Gastrocnemius medialis (tissue), 4 donors: Measurements from ENCODE around the gene KIF5A. TPM values are rescaled to one million over a fixed set of nuclear protein-coding genes. Genes with fewer than 3 reads are reported as not detected.

Experiments used
- ATAC-seq, 2 donors: fragments of 150-250 bp; one replicate each; pipeline ENCODE4 v1.9.1; 2016
- DNase-seq, 2 donors: peaks; one replicate each; pipeline ENCODE4 v3.0.0-alpha.2; 2019
- H3K27ac ChIP-seq, 4 donors: fragments of 200-600 bp; sonication (generic); 1 replicate in 1 of 4; 2 replicates in 3 of 4; pipeline ENCODE4 v1.5.1; 2016 to 2018; ENCODE audit warnings: mild to moderate bottlenecking in 2 of 4, moderate library complexity in 1 of 4
- H3K27me3 ChIP-seq, 3 donors: fragments of 200-600 bp; sonication (generic) in 2 of 3; 1 replicate in 1 of 3; 2 replicates in 2 of 3; pipeline versions ENCODE4 v1.5.1 to v1.6.0; 2016 to 2019; ENCODE audit warnings: mild to moderate bottlenecking in 1 of 3, moderate library complexity in 1 of 3
- H3K36me3 ChIP-seq, 2 donors: fragments of 200-600 bp; sonication (generic) in 1 of 2; one replicate each; pipeline ENCODE4 v1.5.1; 2017 to 2018
- H3K4me1 ChIP-seq, 2 donors: fragments of 200-600 bp; sonication (generic) in 1 of 2; one replicate each; pipeline ENCODE4 v1.5.1; 2016 to 2017; ENCODE audit warnings: mild to moderate bottlenecking in 2 of 2
- H3K4me3 ChIP-seq, 4 donors: fragments of 200-600 bp; sonication (generic) in 3 of 4; 1 replicate in 1 of 4; 2 replicates in 3 of 4; pipeline ENCODE4 v1.5.1; 2016 to 2019; ENCODE audit warnings: mild to moderate bottlenecking in 2 of 4
- H3K9me3 ChIP-seq, 3 donors: fragments of 200-600 bp; sonication (generic) in 2 of 3; 1 replicate in 1 of 3; 2 replicates in 2 of 3; pipeline ENCODE4 v1.5.1; 2016 to 2019
- POLR2A ChIP-seq, 2 donors: fragments of 450-650 bp; IDR thresholded peaks; one replicate each; pipeline ENCODE4 v1.6.1; 2017; ENCODE audit warnings: antibody characterized with exemption in 2 of 2, mild to moderate bottlenecking in 2 of 2, moderate library complexity in 2 of 2
- in situ Hi-C, 4 donors: fragments of 200-750 bp; cut with MboI; loops; one replicate each; pipeline versions ENCODE4 v1.15.0 to v1.8.0; 2017; ENCODE audit warnings: low sequenced_read_pairs in 4 of 4
- intact Hi-C: fragments of 100-400 bp; cut with DNase I; formaldehyde crosslinking; loops from one replicate; pipeline ENCODE4 v1.15.1; 2023; ENCODE audit warnings: low total_unique reads
- total RNA-seq, 4 donors: library from RNA; depleted of rRNA; stranded (reverse); fragments of >200 nt; gene quantifications; one replicate each; pipeline versions ENCODE4 v1.1.0 to v1.2.3, GENCODE V29; 2016
- TF ChIP-seq, protein P1 (sequence below), 5 experiments: fragments of 450-650 bp in 3 of 5; fragments of 200-600 bp in 2 of 5; sonication (generic) in 2 of 5; IDR thresholded peaks in 4 of 5; conservative IDR thresholded peaks in 1 of 5; 1 replicate in 4 of 5; 2 replicates in 1 of 5; pipeline ENCODE4 v1.5.1; 2016 to 2019; ENCODE audit warnings: antibody characterized with exemption in 5 of 5, mild to moderate bottlenecking in 3 of 5, moderate library complexity in 3 of 5

KIF5A gene
- total RNA-seq, 4 donors from 2014 or later = 0.09 to 0.36 TPM; not detected in 2

GRCh38 chr12:57619434-57620244 lies 69.8 kb downstream of the KIF5A start:
- intact Hi-C loops (loop anchor here (5.0 kb wide), 1 partner anchor 162 kb away; the partner anchor contains the start of genes GLI1 and INHBE), in situ Hi-C loops (loop anchor here in 2 of 4 donors (5.0 to 10.0 kb wide), 2 partner anchors 32 to 45 kb away; no protein-coding TSS in a partner anchor)
- Histone ChIP-seq H3K4me1 (peaks cover 8 to 14% of the 10 kb centered on the region in 2 donors), H3K4me3 (peak overlapping the region in 1 of 4 donors; percentile 14), H3K27me3 (peaks cover 61 to 64% (median 62%) of the 10 kb centered on the region in 3 donors), H3K36me3 (no peaks in the 10 kb centered on the region), H3K27ac (no peak overlapping the region), H3K9me3 (no peaks in the 10 kb centered on the region)
- TF ChIP-seq POLR2A (IDR thresholded peaks at IDR 0.05) = no peak
- TF ChIP-seq, protein P1, sequence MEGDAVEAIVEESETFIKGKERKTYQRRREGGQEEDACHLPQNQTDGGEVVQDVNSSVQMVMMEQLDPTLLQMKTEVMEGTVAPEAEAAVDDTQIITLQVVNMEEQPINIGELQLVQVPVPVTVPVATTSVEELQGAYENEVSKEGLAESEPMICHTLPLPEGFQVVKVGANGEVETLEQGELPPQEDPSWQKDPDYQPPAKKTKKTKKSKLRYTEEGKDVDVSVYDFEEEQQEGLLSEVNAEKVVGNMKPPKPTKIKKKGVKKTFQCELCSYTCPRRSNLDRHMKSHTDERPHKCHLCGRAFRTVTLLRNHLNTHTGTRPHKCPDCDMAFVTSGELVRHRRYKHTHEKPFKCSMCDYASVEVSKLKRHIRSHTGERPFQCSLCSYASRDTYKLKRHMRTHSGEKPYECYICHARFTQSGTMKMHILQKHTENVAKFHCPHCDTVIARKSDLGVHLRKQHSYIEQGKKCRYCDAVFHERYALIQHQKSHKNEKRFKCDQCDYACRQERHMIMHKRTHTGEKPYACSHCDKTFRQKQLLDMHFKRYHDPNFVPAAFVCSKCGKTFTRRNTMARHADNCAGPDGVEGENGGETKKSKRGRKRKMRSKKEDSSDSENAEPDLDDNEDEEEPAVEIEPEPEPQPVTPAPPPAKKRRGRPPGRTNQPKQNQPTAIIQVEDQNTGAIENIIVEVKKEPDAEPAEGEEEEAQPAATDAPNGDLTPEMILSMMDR (IDR thresholded peaks at IDR 0.05 in 4 of 5, conservative IDR thresholded peaks at IDR 0.05 in 1 of 5) = no peak
- DNase-seq = no peak
- ATAC-seq = no peak

DNA sequence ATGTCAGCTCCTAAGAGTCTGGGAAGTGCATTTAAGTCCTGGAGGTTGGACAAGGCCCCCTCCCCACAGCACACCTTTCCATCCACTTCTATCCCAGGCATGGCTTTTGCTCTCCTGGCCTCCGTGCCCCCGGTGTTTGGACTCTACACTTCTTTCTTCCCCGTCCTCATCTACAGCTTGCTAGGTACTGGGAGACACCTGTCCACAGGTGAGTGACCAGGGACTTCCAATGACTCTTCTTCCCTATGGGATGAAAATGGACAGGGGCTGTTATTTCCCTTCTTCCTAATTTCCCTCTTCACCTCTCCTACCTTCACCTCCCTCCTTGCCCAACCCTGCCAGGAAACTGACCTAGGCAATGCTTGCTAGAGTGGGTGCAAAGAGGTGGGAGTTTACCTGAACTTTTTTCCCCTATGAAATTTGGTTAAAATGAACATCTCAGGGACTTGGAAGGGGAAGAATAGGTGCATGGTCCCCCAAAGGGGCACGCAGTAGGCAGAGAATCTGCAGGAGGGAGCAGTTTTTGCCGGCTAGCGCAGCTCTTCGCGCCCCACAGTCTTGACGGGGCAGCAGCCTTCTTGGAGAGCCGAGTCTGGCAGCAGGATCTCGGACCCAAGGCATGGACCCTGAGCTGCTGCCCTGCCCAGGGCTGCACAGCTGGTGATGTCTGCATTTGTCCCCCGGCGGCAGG lies 70.5 kb downstream of the KIF5A start:
- Histone ChIP-seq H3K4me3 (peak overlapping the region in 2 of 4 donors; percentile 50 to 61), H3K4me1 (peaks cover 8 to 14% of the 10 kb centered on the region in 2 donors), H3K27me3 (peaks cover 61 to 70% (median 62%) of the 10 kb centered on the region in 3 donors), H3K9me3 (no peaks in the 10 kb centered on the region), H3K36me3 (no peaks in the 10 kb centered on the region), H3K27ac (no peak overlapping the region)
- TF ChIP-seq POLR2A (IDR thresholded peaks at IDR 0.05) = no peak
- TF ChIP-seq, protein P1 (IDR thresholded peaks at IDR 0.05 in 4 of 5, conservative IDR thresholded peaks at IDR 0.05 in 1 of 5) = no peak
- in situ Hi-C loops = loop anchor here in 2 of 4 donors (5.0 to 10.0 kb wide), 2 partner anchors 33 to 46 kb away; no protein-coding TSS in a partner anchor
- intact Hi-C loops = loop anchor here (5.0 kb wide), 1 partner anchor 163 kb away; the partner anchor contains the start of genes GLI1 and INHBE
- no peak for ATAC-seq
- no peak for DNase-seq

- TF ChIP-seq POLR2A (IDR thresholded peaks at IDR 0.05) = no peak
- TF ChIP-seq, protein P1 (IDR thresholded peaks at IDR 0.05 in 4 of 5, conservative IDR thresholded peaks at IDR 0.05 in 1 of 5) = no peak
- in situ Hi-C loops = loop anchor here in 2 of 4 donors (5.0 to 10.0 kb wide), 2 partner anchors 34 to 46 kb away; no protein-coding TSS in a partner anchor
- H3K27ac ChIP-seq = no peak overlapping the region
These were observed 71.2 kb downstream of the KIF5A start for GRCh38 chr12:57620936-57621496.

More at GRCh38 chr12:57620936-57621496, 71.2 kb downstream of the KIF5A start:
- intact Hi-C loops = loop anchor here (1.0 to 5.0 kb wide), 2 partner anchors 38 to 164 kb away; partner anchors contain the start of genes GLI1 and INHBE
- ATAC-seq (peak; percentile 14 to 25), DNase-seq (no peak)
- H3K4me1 ChIP-seq = peaks cover 8 to 14% of the 10 kb centered on the region in 2 donors
- H3K27me3 ChIP-seq = peaks cover 56 to 71% (median 62%) of the 10 kb centered on the region in 3 donors
- peak overlapping the region; percentile 37 to 85 (median 56) for H3K4me3 ChIP-seq
- no peaks in the 10 kb centered on the region for H3K36me3 ChIP-seq
- H3K9me3 ChIP-seq = no peaks in the 10 kb centered on the region
